Liver (tissue), 9 donors: Measurements from ENCODE around the gene PYGM. TPM values are rescaled to one million over a fixed set of nuclear protein-coding genes. Genes with fewer than 3 reads are reported as not detected.

ENCODE experiments used
- DNase-seq: peaks from one replicate; pipeline ENCODE4 v3.0.0-alpha.2; 2017; ENCODE audit warnings: low spot score
- H3K27ac ChIP-seq, 2 donors: one replicate each; pipeline ENCODE4 v1.7.0; 2013; ENCODE audit warnings: inconsistent platforms in 2 of 2, low read length in 2 of 2, control low read depth in 1 of 2, low read depth in 1 of 2, mild to moderate bottlenecking in 1 of 2
- H3K27me3 ChIP-seq, 4 donors: one replicate each; pipeline versions ENCODE4 v1.6.1 to v1.7.0; 2013; ENCODE audit warnings: low read length in 3 of 4, inconsistent platforms in 1 of 4, mild to moderate bottlenecking in 1 of 4, moderate library complexity in 1 of 4; ENCODE audit not compliant: control insufficient read depth in 4 of 4, insufficient read depth in 4 of 4
- H3K36me3 ChIP-seq, 4 donors: one replicate each; pipeline versions ENCODE4 v1.6.1 to v1.7.0; 2013; ENCODE audit warnings: low read length in 3 of 4, mild to moderate bottlenecking in 3 of 4, low read depth in 1 of 4, moderate library complexity in 1 of 4; ENCODE audit not compliant: control insufficient read depth in 4 of 4, insufficient read depth in 3 of 4
- H3K4me1 ChIP-seq, 4 donors: one replicate each; pipeline versions ENCODE4 v1.6.1 to v1.7.0; 2013; ENCODE audit warnings: low read length in 3 of 4, mild to moderate bottlenecking in 3 of 4, moderate library complexity in 1 of 4; ENCODE audit not compliant: control insufficient read depth in 4 of 4, insufficient read depth in 4 of 4
- H3K4me3 ChIP-seq, 3 donors: one replicate each; pipeline versions ENCODE4 v1.6.1 to v1.7.0; 2013; ENCODE audit warnings: low read length in 3 of 3, control low read depth in 1 of 3, low read depth in 1 of 3, mild to moderate bottlenecking in 1 of 3
- H3K9ac ChIP-seq, 2 donors: one replicate each; pipeline ENCODE4 v1.7.0; 2013; ENCODE audit warnings: low read length in 2 of 2, mild to moderate bottlenecking in 2 of 2, moderate library complexity in 2 of 2, control low read depth in 1 of 2, low read depth in 1 of 2
- H3K9me3 ChIP-seq, 4 donors: one replicate each; pipeline versions ENCODE4 v1.6.1 to v1.7.0; 2013; ENCODE audit warnings: low read length in 3 of 4; ENCODE audit not compliant: control insufficient read depth in 4 of 4
- CTCF ChIP-seq: fragments of 150-350 bp; IDR thresholded peaks from 2 replicates; pipeline ENCODE4 v1.5.1; 2017; ENCODE audit warnings: improper control_type of control experiment, low read depth, low read length; ENCODE audit not compliant: missing input control
- FOXA2 ChIP-seq: IDR thresholded peaks from 2 replicates; pipeline ENCODE4 v1.6.1; 2016; ENCODE audit warnings: antibody characterized with exemption
- GABPA ChIP-seq, 2 donors: IDR thresholded peaks in 1 of 2; conservative IDR thresholded peaks in 1 of 2; 2 replicates each; pipeline ENCODE4 v1.6.1; 2016; ENCODE audit warnings: antibody characterized with exemption in 2 of 2, mild to moderate bottlenecking in 1 of 2, moderate library complexity in 1 of 2
- JUND ChIP-seq, 2 donors: IDR thresholded peaks; 2 replicates each; pipeline ENCODE4 v1.6.1; 2016; ENCODE audit warnings: antibody characterized with exemption in 2 of 2
- RAD21 ChIP-seq, 2 donors: IDR thresholded peaks; 2 replicates each; pipeline ENCODE4 v1.6.1; 2016; ENCODE audit warnings: antibody characterized with exemption in 2 of 2, mild to moderate bottlenecking in 2 of 2
- REST ChIP-seq: IDR thresholded peaks from 2 replicates; pipeline ENCODE4 v1.6.1; 2016; ENCODE audit warnings: antibody characterized with exemption, mild to moderate bottlenecking
- TAF1 ChIP-seq: conservative IDR thresholded peaks from 2 replicates; pipeline ENCODE4 v1.6.1; 2016; ENCODE audit warnings: antibody characterized with exemption, mild to moderate bottlenecking
- WGBS: extraction: QIAGEN DNeasy Blood & Tissue Kit; methylation state at CpG from one replicate; pipeline ENCODE4 v1.1.7; 2013; 5-methylcytosine and 5-hydroxymethylcytosine counted together
- polyA plus RNA-seq, 2 donors: library from polyadenylated mRNA; stranded (reverse) in 1 of 2; unstranded in 1 of 2; fragments of 200-250 nt in 1 of 2; fragments of >200 nt in 1 of 2; fragmentation: Nextera tagmentation in 1 of 2; extraction: Ambion mirVana in 1 of 2; gene quantifications; one replicate each; pipeline versions ENCODE4 v1.2.1 to v1.2.3, GENCODE V29; 2013 to 2015
- total RNA-seq, 2 donors: library from RNA; depleted of rRNA; stranded (reverse); fragments of >200 nt; gene quantifications; one replicate each; pipeline ENCODE4 v1.2.3, GENCODE V29; 2014
- donor health status: healthy.
- donor health status: healthy.
- donor health status: healthy.
- donor health status: healthy.
- donor health status: healthy.

PYGM gene
- total and polyA plus RNA-seq, 4 donors = 0.23 to 1.3 (median 0.29) TPM

GRCh38 chr11:64788321-64789215 is 28.8 kb upstream of the PYGM start:
- 91% methylated on average over 9 of the region's 9 CpGs for WGBS
- Histone ChIP-seq H3K9ac (no peak overlapping the region), H3K27me3 (no peaks in the 10 kb centered on the region), H3K4me1 (peaks cover 0 to 5% (median 2%) of the 10 kb centered on the region in 4 donors), H3K27ac (no peak overlapping the region), H3K36me3 (peaks cover 0 to 6% (median 1%) of the 10 kb centered on the region in 4 donors), H3K4me3 (no peak overlapping the region), H3K9me3 (no peaks in the 10 kb centered on the region)
- no peak for TF ChIP-seq REST
- no peak for TF ChIP-seq JUND (IDR thresholded peaks at IDR 0.05)
- TF ChIP-seq CTCF = no peak
- no peak for TF ChIP-seq FOXA2
- no peak for TF ChIP-seq TAF1
- DNase-seq = no peak

- Histone ChIP-seq H3K4me1 (peaks cover 0 to 5% (median 2%) of the 10 kb centered on the region in 4 donors), H3K36me3 (peaks cover 0 to 6% (median 1%) of the 10 kb centered on the region in 4 donors), H3K9me3 (no peaks in the 10 kb centered on the region), H3K27me3 (no peaks in the 10 kb centered on the region), H3K4me3 (no peak overlapping the region), H3K9ac (no peak overlapping the region), H3K27ac (no peak overlapping the region)
- WGBS = 41% methylated on average over 15 of the region's 15 CpGs
- TF ChIP-seq RAD21 (IDR thresholded peaks at IDR 0.05) (peak; percentile 79 to 90), TAF1 (no peak), CTCF (peak; percentile 63), GABPA (IDR thresholded peaks at IDR 0.05 in 1 of 2, conservative IDR thresholded peaks at IDR 0.05 in 1 of 2) (no peak)
- peak; percentile 75 for DNase-seq
Measured at GRCh38 chr11:64787526-64788320, 27.9 kb upstream of the PYGM start.
